Fibroblast of peridontal ligament (primary cell): ENCODE data around the gene ZNF219.
A peak's percentile ranks its signal among the peaks of the same experiment; 100 is the strongest.

Experiments
- DNase-seq: peaks from one replicate; pipeline ENCODE4 v3.0.0-alpha.2; 2010; ENCODE audit errors: extremely low read depth

ZNF219 gene

GRCh38 chr14:21102521-21103410, 4.3 kb upstream of the ZNF219 start:
- no peak for DNase-seq

GRCh38 chr14:21101802-21102413, 3.5 kb upstream of the ZNF219 start:
- DNase-seq = no peak

- DNase-seq = no peak
These were observed 2.5 kb upstream of the ZNF219 start, which contains the start of gene TMEM253 for GRCh38 chr14:21100931-21101330. Gene TMEM253 (plus strand): TSS chr14:21101066. CDS start chr14:21101344, 278 bp downstream.

GRCh38 chr14:21099596-21099985, 1.1 kb upstream of the ZNF219 start:
- DNase-seq = no peak

GRCh38 chr14:21098892-21099595, 589 bp upstream of the ZNF219 start:
- no peak for DNase-seq

GRCh38 chr14:21097636-21098075, 799 bp downstream of the ZNF219 start:
- DNase-seq = no peak

GRCh38 chr14:21096978-21097635, 1.3 kb downstream of the ZNF219 start:
- DNase-seq = no peak

- no peak for DNase-seq
These were observed 2.0 kb downstream of the ZNF219 start for GRCh38 chr14:21096438-21096837.

- peak; percentile 50 for DNase-seq
These were observed 2.8 kb downstream of the ZNF219 start for GRCh38 chr14:21095430-21096205.

GRCh38 chr14:21093769-21094681, 4.4 kb downstream of the ZNF219 start:
- DNase-seq = no peak

GRCh38 chr14:21093018-21093417, 5.4 kb downstream of the ZNF219 start:
- DNase-seq = no peak

- DNase-seq = peak; percentile 67
These were observed 6.0 kb downstream of the ZNF219 start for GRCh38 chr14:21092273-21093011.

- no peak for DNase-seq
These were observed 6.6 kb downstream of the ZNF219 start for GRCh38 chr14:21091821-21092272.

GRCh38 chr14:21090940-21091663, 7.4 kb downstream of the ZNF219 start:
- DNase-seq = no peak

- no peak for DNase-seq
These were observed 8.1 kb downstream of the ZNF219 start for GRCh38 chr14:21090194-21090939.

- DNase-seq = no peak
These were observed 8.6 kb downstream of the ZNF219 start for GRCh38 chr14:21089877-21090193.

GRCh38 chr14:21089271-21089670, 9.2 kb downstream of the ZNF219 start:
- DNase-seq = no peak

- no peak for DNase-seq
These were observed 9.8 kb downstream of the ZNF219 start for GRCh38 chr14:21088687-21089086.
